GM19467 (cell line): ENCODE results near the gene ATOSB.
A peak's percentile ranks its signal among the peaks of the same experiment; 100 is the strongest.

Source experiments
- ATAC-seq: cut with Tn5 transposase; IDR thresholded peaks from one replicate; pipeline ENCODE4 v1.9.1; 2021; ENCODE audit warnings: mild to moderate bottlenecking, moderate library complexity; ENCODE audit not compliant: unreplicated experiment

Gene ATOSB

GRCh38 chr9:35089434-35089833 lies 26.2 kb downstream of the ATOSB start:
- no peak for ATAC-seq

- ATAC-seq, result no peak
These were observed 30.6 kb downstream of the ATOSB start for GRCh38 chr9:35085078-35085477.

GRCh38 chr9:35079426-35080341 lies 36.0 kb downstream of the ATOSB start, which contains the start of gene FANCG:
Gene FANCG (minus strand): TSS chr9:35079942. CDS start chr9:35079524, 418 bp downstream.
- peak; percentile 77 for ATAC-seq

- no peak for ATAC-seq
These were observed 36.6 kb downstream of the ATOSB start for GRCh38 chr9:35079041-35079425.

- no peak for ATAC-seq
These were observed 37.6 kb downstream of the ATOSB start for GRCh38 chr9:35078066-35078465.

GRCh38 chr9:35076848-35077247 lies 38.8 kb downstream of the ATOSB start:
- ATAC-seq, result no peak

GRCh38 chr9:35075358-35075757 lies 40.3 kb downstream of the ATOSB start:
- ATAC-seq, result no peak

GRCh38 chr9:35074791-35075190 lies 40.9 kb downstream of the ATOSB start:
- no peak for ATAC-seq

- no peak for ATAC-seq
These were observed 41.5 kb downstream of the ATOSB start for GRCh38 chr9:35074141-35074540.

- no peak for ATAC-seq
These were observed 42.4 kb downstream of the ATOSB start for GRCh38 chr9:35073279-35073612.

GRCh38 chr9:35072461-35073278 lies 43.0 kb downstream of the ATOSB start, which contains the start of gene VCP:
Gene VCP (minus strand): TSS chr9:35072625. CDS start chr9:35072353, 272 bp downstream.
- peak; percentile 81 for ATAC-seq

- peak; percentile 57 for ATAC-seq
These were observed 43.7 kb downstream of the ATOSB start for GRCh38 chr9:35071814-35072460.

GRCh38 chr9:35070823-35071813 lies 44.5 kb downstream of the ATOSB start:
- no peak for ATAC-seq

- ATAC-seq, result no peak
These were observed 46.6 kb downstream of the ATOSB start for GRCh38 chr9:35069020-35069419.

- no peak for ATAC-seq
These were observed 48.6 kb downstream of the ATOSB start for GRCh38 chr9:35067056-35067455.

- ATAC-seq, result no peak
These were observed 55.0 kb downstream of the ATOSB start for GRCh38 chr9:35060548-35061207.

GRCh38 chr9:35059438-35059837 lies 56.2 kb downstream of the ATOSB start:
- ATAC-seq, result no peak

GRCh38 chr9:35057271-35057620 lies 58.4 kb downstream of the ATOSB start:
- ATAC-seq, result no peak

- no peak for ATAC-seq
These were observed 58.9 kb downstream of the ATOSB start for GRCh38 chr9:35056571-35057270.
